ENCODE measurements around the gene BEAN1. TPM values are rescaled to one million over a fixed set of nuclear protein-coding genes. Genes with fewer than 3 reads are reported as not detected.
A peak's percentile ranks its signal among the peaks of the same experiment; 100 is the strongest.

Gene BEAN1, protein sequence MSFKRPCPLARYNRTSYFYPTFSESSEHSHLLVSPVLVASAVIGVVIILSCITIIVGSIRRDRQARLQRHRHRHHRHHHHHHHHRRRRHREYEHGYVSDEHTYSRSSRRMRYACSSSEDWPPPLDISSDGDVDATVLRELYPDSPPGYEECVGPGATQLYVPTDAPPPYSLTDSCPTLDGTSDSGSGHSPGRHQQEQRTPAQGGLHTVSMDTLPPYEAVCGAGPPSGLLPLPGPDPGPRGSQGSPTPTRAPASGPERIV
- total RNA-seq = 0.29 and 0.36 TPM in 2 replicates

- Histone ChIP-seq H3K4me3 (ENCODE audit: insufficient read depth, low read length) (peak within 1 kb of the TSS; percentile 46), H3K36me3 (ENCODE audit: insufficient read depth, low read length) (no peaks in the 10 kb centered on the region), H3K4me2 (ENCODE audit: insufficient read depth, low read length) (peak within 1 kb of the TSS; percentile 67), H3K9me3 (ENCODE audit: low read depth, low read length) (no peaks in the 10 kb centered on the region), H3K79me2 (ENCODE audit: insufficient read depth, low read length) (no peaks in the 10 kb centered on the region), H3K27me3 (ENCODE audit: insufficient read depth, low read length) (peaks cover 42% of the 10 kb centered on the region), H2AFZ (ENCODE audit: low read length) (no peak within 1 kb of the TSS), H3K4me1 (ENCODE audit: insufficient read depth, low read length) (no peaks in the 10 kb centered on the region), H3K27ac (ENCODE audit: low read depth, low read length) (no peak within 1 kb of the TSS), H4K20me1 (ENCODE audit: insufficient read depth, low read length) (no peaks in the 10 kb centered on the region)
- peak; percentile 95 for DNase-seq (ENCODE audit: insufficient read length, low spot score, missing footprints)
- no peak for TF ChIP-seq CTCF (IDR thresholded peaks at IDR 0.05; ENCODE audit: extremely low read depth, low read depth, low read length)
These were observed at the start of gene BEAN1 for GRCh38 chr16:66427036-66427860. BEAN1 (plus strand) TSS chr16:66427295; CDS start chr16:66437677, 10,382 bp downstream.

DNA sequence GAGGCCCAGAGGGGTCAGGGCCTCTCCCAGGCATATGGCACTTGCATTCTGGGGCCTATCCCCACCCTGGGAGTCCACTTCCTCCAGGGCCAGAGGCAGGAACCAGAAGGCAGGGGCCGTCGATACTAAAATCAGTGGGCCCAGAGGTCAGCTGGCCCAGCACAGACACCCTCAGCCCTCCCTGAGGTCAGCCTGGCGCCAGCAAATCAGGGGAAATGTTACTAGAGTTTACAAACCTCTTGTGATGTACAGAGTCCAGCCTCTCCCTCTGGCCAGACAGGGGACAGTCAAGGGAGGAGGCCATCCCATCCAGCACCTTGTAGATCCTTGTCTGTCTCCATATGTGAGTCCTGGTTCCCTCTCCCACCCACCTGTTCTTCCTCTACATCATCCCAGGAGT lies 49.8 kb upstream of the BEAN1 start:
- no peak overlapping the region for H3K4me3 ChIP-seq (ENCODE audit: insufficient read depth, low read length)
- no peak overlapping the region for H3K4me2 ChIP-seq (ENCODE audit: insufficient read depth, low read length)
- H3K27ac ChIP-seq (ENCODE audit: low read depth, low read length) = no peak overlapping the region

DNA sequence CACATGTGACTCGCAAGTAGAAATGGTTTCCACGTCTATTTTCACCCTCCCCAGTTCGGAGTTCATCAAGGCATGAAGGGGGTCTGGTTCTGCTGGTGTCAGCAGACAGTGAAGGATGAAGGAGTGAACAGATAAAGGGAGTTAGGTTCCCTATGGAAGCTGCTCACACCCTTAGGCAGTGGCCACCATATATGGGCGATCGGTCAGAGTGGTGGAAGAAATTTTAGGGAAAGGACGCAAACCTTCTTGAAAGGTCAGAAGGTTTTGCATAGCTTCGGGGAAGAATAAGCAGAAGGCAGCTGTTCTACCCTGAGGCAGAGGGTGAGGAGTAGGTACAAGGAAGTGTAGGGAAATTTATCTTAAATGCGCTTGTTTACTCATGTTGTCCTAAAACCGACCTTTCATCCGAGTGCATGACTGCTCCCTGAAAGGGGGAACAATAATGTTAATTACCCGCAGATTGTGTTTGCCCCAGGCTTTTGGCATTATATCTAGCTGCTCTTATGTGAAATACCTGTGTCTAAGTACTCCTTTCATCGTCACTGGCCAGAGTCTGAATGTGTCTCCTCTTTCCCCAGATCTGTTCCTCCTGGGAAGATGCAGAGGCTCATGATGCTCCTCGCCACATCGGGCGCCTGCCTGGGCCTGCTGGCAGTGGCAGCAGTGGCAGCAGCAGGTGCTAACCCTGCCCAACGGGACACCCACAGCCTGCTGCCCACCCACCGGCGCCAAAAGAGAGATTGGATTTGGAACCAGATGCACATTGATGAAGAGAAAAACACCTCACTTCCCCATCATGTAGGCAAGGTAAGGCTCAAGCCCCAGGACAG lies 48.1 kb upstream of the BEAN1 start:
- Histone ChIP-seq H4K20me1 (ENCODE audit: insufficient read depth, low read length) (no peaks in the 10 kb centered on the region), H3K4me1 (ENCODE audit: insufficient read depth, low read length) (peaks cover 26% of the 10 kb centered on the region), H3K4me2 (ENCODE audit: insufficient read depth, low read length) (no peak overlapping the region), H3K36me3 (ENCODE audit: insufficient read depth, low read length) (no peaks in the 10 kb centered on the region), H2AFZ (ENCODE audit: low read length) (no peak overlapping the region), H3K79me2 (ENCODE audit: insufficient read depth, low read length) (no peaks in the 10 kb centered on the region), H3K9me3 (ENCODE audit: low read depth, low read length) (no peaks in the 10 kb centered on the region), H3K27ac (ENCODE audit: low read depth, low read length) (no peak overlapping the region), H3K27me3 (ENCODE audit: insufficient read depth, low read length) (no peaks in the 10 kb centered on the region), H3K4me3 (ENCODE audit: insufficient read depth, low read length) (no peak overlapping the region)
- no peak for TF ChIP-seq CTCF (IDR thresholded peaks at IDR 0.05; ENCODE audit: extremely low read depth, low read depth, low read length)
- no peak for DNase-seq (ENCODE audit: insufficient read length, low spot score, missing footprints)

More for the DNA sequence above, 49.8 kb upstream of the BEAN1 start:
- H3K36me3 ChIP-seq (ENCODE audit: insufficient read depth, low read length) = no peaks in the 10 kb centered on the region
- no peaks in the 10 kb centered on the region for H4K20me1 ChIP-seq (ENCODE audit: insufficient read depth, low read length)
- H3K4me1 ChIP-seq (ENCODE audit: insufficient read depth, low read length) = peaks cover 14% of the 10 kb centered on the region
- no peaks in the 10 kb centered on the region for H3K79me2 ChIP-seq (ENCODE audit: insufficient read depth, low read length)
- no peak for TF ChIP-seq CTCF (IDR thresholded peaks at IDR 0.05; ENCODE audit: extremely low read depth, low read depth, low read length)
- no peak for DNase-seq (ENCODE audit: insufficient read length, low spot score, missing footprints)
- no peaks in the 10 kb centered on the region for H3K27me3 ChIP-seq (ENCODE audit: insufficient read depth, low read length)
- no peaks in the 10 kb centered on the region for H3K9me3 ChIP-seq (ENCODE audit: low read depth, low read length)
- H2AFZ ChIP-seq (ENCODE audit: low read length) = no peak overlapping the region

Measured in osteoblast (primary cell).